ENCODE results near the gene SORCS3.

The SORCS3 gene

DNA sequence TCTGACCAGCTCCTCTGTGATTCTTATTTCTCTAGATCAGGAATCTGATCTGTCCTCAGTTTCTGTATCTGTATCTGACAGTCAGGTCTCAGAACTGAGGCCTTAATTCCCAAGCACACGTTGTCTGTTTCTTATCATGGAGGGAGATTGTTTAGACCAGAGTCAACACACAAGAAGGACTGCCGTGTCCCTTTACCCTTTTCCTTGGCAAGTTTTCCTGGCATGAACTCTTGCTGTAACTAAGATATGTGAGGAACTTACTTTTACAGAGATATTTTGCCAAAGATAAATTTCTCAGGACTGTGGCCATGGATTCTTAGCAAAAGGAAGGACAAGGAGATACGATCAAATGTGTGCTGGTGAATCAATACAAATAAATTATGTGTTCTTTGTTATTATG is 181.0 kb downstream of the SORCS3 start:
- H3K4me3 ChIP-seq (replicated peaks; ENCODE audit: low read depth, low read length) = no peak overlapping the region
- TF ChIP-seq, protein P1, sequence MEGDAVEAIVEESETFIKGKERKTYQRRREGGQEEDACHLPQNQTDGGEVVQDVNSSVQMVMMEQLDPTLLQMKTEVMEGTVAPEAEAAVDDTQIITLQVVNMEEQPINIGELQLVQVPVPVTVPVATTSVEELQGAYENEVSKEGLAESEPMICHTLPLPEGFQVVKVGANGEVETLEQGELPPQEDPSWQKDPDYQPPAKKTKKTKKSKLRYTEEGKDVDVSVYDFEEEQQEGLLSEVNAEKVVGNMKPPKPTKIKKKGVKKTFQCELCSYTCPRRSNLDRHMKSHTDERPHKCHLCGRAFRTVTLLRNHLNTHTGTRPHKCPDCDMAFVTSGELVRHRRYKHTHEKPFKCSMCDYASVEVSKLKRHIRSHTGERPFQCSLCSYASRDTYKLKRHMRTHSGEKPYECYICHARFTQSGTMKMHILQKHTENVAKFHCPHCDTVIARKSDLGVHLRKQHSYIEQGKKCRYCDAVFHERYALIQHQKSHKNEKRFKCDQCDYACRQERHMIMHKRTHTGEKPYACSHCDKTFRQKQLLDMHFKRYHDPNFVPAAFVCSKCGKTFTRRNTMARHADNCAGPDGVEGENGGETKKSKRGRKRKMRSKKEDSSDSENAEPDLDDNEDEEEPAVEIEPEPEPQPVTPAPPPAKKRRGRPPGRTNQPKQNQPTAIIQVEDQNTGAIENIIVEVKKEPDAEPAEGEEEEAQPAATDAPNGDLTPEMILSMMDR (IDR thresholded peaks at IDR 0.05; ENCODE audit: low read length, missing control alignments) = no peak
- DNase-seq (ENCODE audit: low read depth) = no peak

DNA sequence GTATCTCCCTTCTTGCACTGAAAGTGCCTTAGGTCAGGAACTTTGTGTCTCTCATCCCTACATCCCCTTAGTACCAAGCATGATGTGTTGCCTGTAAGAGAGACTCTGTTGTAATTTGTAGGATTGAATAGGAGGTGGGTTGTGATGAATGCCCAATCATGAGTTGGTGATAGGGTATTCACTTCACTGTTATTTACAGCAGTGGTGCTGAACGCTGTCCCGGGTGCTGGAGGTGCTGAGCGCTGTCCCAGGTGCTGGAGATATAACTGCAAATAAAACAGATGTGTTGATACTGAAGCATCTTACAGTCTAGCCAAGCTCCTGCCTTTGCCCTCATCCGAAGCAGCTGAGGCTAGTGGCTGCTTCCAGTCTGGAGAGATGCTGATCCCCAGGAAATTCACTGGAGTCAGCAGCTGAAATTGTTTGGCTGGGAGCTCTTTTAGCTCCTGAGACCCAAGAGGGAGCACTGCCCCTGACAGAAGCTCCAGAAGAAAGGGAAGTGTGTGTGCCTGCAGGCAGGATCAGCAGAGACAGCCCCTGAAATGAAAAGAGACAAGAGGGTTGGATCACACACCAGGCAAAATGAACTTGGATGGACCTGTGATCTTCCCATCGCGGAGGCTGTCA is 183.4 kb downstream of the SORCS3 start:
- DNase-seq (ENCODE audit: low read depth) = peak; percentile 33
- H3K4me3 ChIP-seq (replicated peaks; ENCODE audit: low read depth, low read length) = no peak overlapping the region
- TF ChIP-seq, protein P1 (IDR thresholded peaks at IDR 0.05; ENCODE audit: low read length, missing control alignments) = no peak

DNA sequence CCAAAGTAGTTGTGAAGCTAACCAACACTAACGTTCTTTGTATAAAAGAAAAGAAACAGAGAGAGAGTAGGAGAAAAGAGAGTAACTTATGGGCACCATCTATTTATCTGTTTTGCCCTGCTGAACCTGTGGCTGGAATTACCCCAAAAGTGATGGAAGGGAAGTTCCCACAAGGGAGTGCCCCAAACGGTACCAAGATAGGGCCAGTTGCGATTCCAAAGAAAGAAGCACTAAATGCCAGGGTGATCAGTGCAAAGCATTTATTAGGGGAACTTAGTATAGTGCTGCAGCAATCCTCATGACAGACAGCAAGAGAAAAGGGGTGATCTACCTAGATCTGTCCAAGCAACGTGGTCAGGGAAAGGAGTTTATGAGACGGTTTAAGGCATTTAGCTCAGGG is 190.2 kb downstream of the SORCS3 start:
- H3K4me3 ChIP-seq (replicated peaks; ENCODE audit: low read depth, low read length) = no peak overlapping the region
- no peak for DNase-seq (ENCODE audit: low read depth)
- TF ChIP-seq, protein P1 (IDR thresholded peaks at IDR 0.05; ENCODE audit: low read length, missing control alignments) = no peak

DNA sequence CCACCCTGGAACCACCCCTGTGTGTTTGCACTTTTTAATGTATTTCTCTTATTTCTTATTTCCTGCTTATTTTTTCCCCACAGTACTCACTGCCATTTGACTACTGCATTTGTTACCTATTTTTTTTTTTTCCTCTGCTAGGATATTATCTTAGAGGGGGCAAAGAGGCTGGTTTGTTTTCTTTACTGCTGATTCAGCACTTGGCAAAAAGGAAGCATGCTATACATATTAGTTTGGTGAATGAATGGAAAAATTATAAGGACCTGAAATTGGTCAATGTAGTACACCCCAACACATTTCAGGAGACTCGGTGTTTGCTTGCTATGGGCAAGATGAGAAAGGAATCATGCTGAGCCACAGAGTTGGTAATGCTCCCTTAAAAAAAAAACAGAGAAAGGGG is 193.5 kb downstream of the SORCS3 start:
- DNase-seq (ENCODE audit: low read depth) = no peak
- TF ChIP-seq, protein P1 (IDR thresholded peaks at IDR 0.05; ENCODE audit: low read length, missing control alignments) = no peak
- H3K4me3 ChIP-seq (replicated peaks; ENCODE audit: low read depth, low read length) = no peak overlapping the region

DNA sequence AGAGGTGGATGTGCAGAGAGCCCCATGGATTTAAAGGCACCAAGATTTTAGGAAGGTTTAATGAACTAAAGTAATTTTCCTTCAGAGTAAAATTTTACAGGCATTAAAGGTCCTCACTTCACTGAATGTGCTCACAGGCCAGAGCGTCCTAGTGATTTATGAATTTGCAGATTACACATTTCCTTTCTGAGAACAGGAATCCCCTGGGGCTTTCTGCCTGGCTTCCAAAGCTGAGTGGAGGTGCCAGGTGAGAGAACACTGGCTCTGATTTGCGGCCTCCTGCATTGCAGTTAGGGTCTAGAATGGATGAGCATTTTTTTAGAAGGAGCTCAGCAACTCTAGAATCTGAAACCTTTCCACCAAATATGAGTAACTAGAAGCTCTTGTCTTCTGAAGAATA is 194.3 kb downstream of the SORCS3 start:
- DNase-seq (ENCODE audit: low read depth) = no peak
- no peak overlapping the region for H3K4me3 ChIP-seq (replicated peaks; ENCODE audit: low read depth, low read length)
- TF ChIP-seq, protein P1 (IDR thresholded peaks at IDR 0.05; ENCODE audit: low read length, missing control alignments) = no peak

DNA sequence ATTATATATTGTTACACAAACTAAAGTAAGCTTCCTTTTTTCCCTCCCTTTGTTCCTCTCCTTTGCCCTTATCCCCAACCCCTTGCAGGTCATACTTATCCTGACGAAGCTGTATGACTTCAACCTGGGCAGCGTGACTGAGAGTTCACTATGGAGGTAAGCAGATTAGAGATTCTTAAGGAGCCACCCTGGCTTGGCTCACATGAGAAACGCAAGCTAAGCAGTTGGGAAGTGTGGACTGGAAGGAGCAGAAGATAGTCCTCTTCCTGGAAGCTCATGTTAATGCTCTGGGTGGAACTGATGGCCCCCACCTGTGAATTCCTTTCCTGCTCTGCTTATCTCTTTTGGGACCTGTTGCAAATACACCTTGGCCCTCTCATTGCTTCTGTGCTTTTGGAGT is 201.6 kb downstream of the SORCS3 start:
- H3K4me3 ChIP-seq (replicated peaks; ENCODE audit: low read depth, low read length) = no peak overlapping the region
- TF ChIP-seq, protein P1 (IDR thresholded peaks at IDR 0.05; ENCODE audit: low read length, missing control alignments) = no peak
- no peak for DNase-seq (ENCODE audit: low read depth)

DNA sequence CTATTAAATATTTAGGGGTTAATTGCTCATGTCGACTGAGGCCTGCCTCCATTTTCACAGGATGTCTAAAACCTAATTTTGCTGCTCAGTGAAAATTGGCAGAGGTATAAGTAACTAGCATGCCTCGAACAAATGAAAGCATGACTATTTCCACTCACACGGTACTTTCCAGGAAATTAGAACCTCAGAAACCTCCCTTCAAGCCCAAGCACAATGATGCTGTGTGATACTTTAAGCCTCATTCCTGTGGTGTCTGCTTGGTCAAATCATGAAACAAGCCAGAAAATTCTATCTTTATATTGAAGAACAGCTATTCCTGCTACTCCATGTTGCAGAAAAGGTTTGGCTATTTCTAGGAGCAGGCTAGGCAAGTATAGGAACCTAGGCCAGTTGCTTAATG is 203.0 kb downstream of the SORCS3 start:
- TF ChIP-seq, protein P1 (IDR thresholded peaks at IDR 0.05; ENCODE audit: low read length, missing control alignments) = no peak
- no peak overlapping the region for H3K4me3 ChIP-seq (replicated peaks; ENCODE audit: low read depth, low read length)
- DNase-seq (ENCODE audit: low read depth) = no peak
